GM21786 (cell line): ENCODE measurements around the gene ITPKB.
"Not testable (repeated sequence)": the region's sequence is repeated elsewhere in the genome, so short reads cannot be mapped to it uniquely, and the experiment has no call there.

Source experiments
- ATAC-seq: cut with Tn5 transposase; IDR thresholded peaks from one replicate; pipeline ENCODE4 v1.9.1; 2021; ENCODE audit not compliant: unreplicated experiment

Gene ITPKB

GRCh38 chr1:226627050-226627755 is 111.9 kb downstream of the ITPKB start:
- ATAC-seq = no peak

- ATAC-seq = peak; percentile 80
Measured at GRCh38 chr1:226626577-226626956, 112.5 kb downstream of the ITPKB start.

- ATAC-seq = peak; percentile 17
Measured at GRCh38 chr1:226625832-226626576, 113.1 kb downstream of the ITPKB start.

- no peak for ATAC-seq
Measured at GRCh38 chr1:226625326-226625725, 113.8 kb downstream of the ITPKB start.

GRCh38 chr1:226624526-226624925 is 114.6 kb downstream of the ITPKB start:
- ATAC-seq = no peak

- no peak for ATAC-seq
Measured at GRCh38 chr1:226622012-226622411, 117.1 kb downstream of the ITPKB start.

GRCh38 chr1:226619031-226619430 is 120.1 kb downstream of the ITPKB start:
- ATAC-seq = no peak

GRCh38 chr1:226618380-226618779 is 120.7 kb downstream of the ITPKB start:
- ATAC-seq = no peak

- not testable (repeated sequence) for ATAC-seq
Measured at GRCh38 chr1:226617719-226618118, 121.4 kb downstream of the ITPKB start.

GRCh38 chr1:226617109-226617508 is 122.0 kb downstream of the ITPKB start:
- no peak for ATAC-seq

- ATAC-seq = no peak
Measured at GRCh38 chr1:226616636-226617035, 122.4 kb downstream of the ITPKB start.

GRCh38 chr1:226615876-226616275 is 123.2 kb downstream of the ITPKB start:
- no peak for ATAC-seq

- not testable (repeated sequence) for ATAC-seq
Measured at GRCh38 chr1:226611980-226612379, 127.1 kb downstream of the ITPKB start.

- ATAC-seq = no peak
Measured at GRCh38 chr1:226611301-226611700, 127.8 kb downstream of the ITPKB start.

GRCh38 chr1:226610671-226611070 is 128.4 kb downstream of the ITPKB start:
- no peak for ATAC-seq

GRCh38 chr1:226609836-226610455 is 129.1 kb downstream of the ITPKB start:
- ATAC-seq = no peak

- ATAC-seq = peak; percentile 68
Measured at GRCh38 chr1:226608699-226609505, 130.2 kb downstream of the ITPKB start.

- ATAC-seq = no peak
Measured at GRCh38 chr1:226607821-226608220, 131.3 kb downstream of the ITPKB start.

- ATAC-seq = no peak
Measured at GRCh38 chr1:226607268-226607660, 131.8 kb downstream of the ITPKB start.

GRCh38 chr1:226606311-226607267 is 132.5 kb downstream of the ITPKB start:
- no peak for ATAC-seq
